Measurements from ENCODE around the gene ULK2. TPM values are rescaled to one million over a fixed set of nuclear protein-coding genes. Genes with fewer than 3 reads are reported as not detected.

Gene ULK2
- total RNA-seq, 4 donors from 2014 or later: 14.1 to 34.0 (median 19.2) TPM

- Histone ChIP-seq H3K36me3 (peaks cover 52% of the 10 kb centered on the region), H3K4me3 (no peak overlapping the region), H3K9me3 (no peaks in the 10 kb centered on the region), H3K27ac (no peak overlapping the region), H3K27me3 (no peaks in the 10 kb centered on the region), H3K4me1 (peaks cover 4% of the 10 kb centered on the region)
- DNase-seq (ENCODE audit: low spot score in 2 of 2): no peak
- TF ChIP-seq POLR2A (IDR thresholded peaks at IDR 0.05) (no peak), POLR2AphosphoS5 (IDR thresholded peaks at IDR 0.05) (no peak), CTCF (IDR thresholded peaks at IDR 0.05) (no peak), EP300 (IDR thresholded peaks at IDR 0.05) (no peak)
- WGBS: 75% methylated on average over 7 of the region's 7 CpGs
These were observed 79.9 kb downstream of the ULK2 start for GRCh38 chr17:19787733-19788357.

GRCh38 chr17:19785854-19786253 lies 81.9 kb downstream of the ULK2 start:
- H3K27ac ChIP-seq: no peak overlapping the region
- no peak for TF ChIP-seq EP300 (IDR thresholded peaks at IDR 0.05)
- TF ChIP-seq CTCF (IDR thresholded peaks at IDR 0.05): no peak
- TF ChIP-seq POLR2A (IDR thresholded peaks at IDR 0.05): no peak
- no peak for TF ChIP-seq POLR2AphosphoS5 (IDR thresholded peaks at IDR 0.05)
- no peaks in the 10 kb centered on the region for H3K27me3 ChIP-seq
- 76% methylated on average over 4 of the region's 4 CpGs for WGBS
- no peak for DNase-seq (ENCODE audit: low spot score in 2 of 2)
- peaks cover 4% of the 10 kb centered on the region for H3K4me1 ChIP-seq
- no peak overlapping the region for H3K4me3 ChIP-seq
- peaks cover 56% of the 10 kb centered on the region for H3K36me3 ChIP-seq
- no peaks in the 10 kb centered on the region for H3K9me3 ChIP-seq

GRCh38 chr17:19781488-19782458 lies 86.0 kb downstream of the ULK2 start:
- WGBS: 91% methylated on average over 9 of the region's 9 CpGs
- no peaks in the 10 kb centered on the region for H3K27me3 ChIP-seq
- TF ChIP-seq CTCF (IDR thresholded peaks at IDR 0.05) (no peak), POLR2AphosphoS5 (IDR thresholded peaks at IDR 0.05) (no peak), POLR2A (IDR thresholded peaks at IDR 0.05) (no peak), EP300 (IDR thresholded peaks at IDR 0.05) (no peak)
- DNase-seq (ENCODE audit: low spot score in 2 of 2): no peak
- H3K4me3 ChIP-seq: no peak overlapping the region
- no peaks in the 10 kb centered on the region for H3K9me3 ChIP-seq
- peaks cover 58% of the 10 kb centered on the region for H3K36me3 ChIP-seq
- H3K27ac ChIP-seq: no peak overlapping the region
- no peaks in the 10 kb centered on the region for H3K4me1 ChIP-seq

DNA sequence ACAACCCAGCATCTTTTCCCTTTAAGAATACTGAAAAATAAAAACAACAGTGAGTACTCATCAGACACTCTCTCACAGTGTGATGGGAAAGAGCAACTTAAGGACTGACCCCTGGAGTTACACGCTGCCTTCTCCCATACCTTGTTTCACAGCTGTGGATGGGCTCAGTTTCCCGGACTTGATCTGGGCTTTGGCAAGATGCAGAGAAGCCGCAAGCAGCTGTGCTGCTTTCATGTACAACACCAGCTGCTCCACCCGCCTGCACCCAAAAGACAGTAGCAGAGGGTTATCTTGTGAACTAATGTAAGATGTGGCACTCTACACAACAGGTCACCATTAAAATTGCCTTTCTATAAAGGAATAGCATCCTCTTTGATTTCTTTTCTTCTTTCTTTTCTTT lies 86.9 kb downstream of the ULK2 start:
- Histone ChIP-seq H3K36me3 (peaks cover 66% of the 10 kb centered on the region), H3K4me3 (no peak overlapping the region), H3K9me3 (no peaks in the 10 kb centered on the region), H3K4me1 (no peaks in the 10 kb centered on the region), H3K27me3 (no peaks in the 10 kb centered on the region), H3K27ac (no peak overlapping the region)
- WGBS: 91% methylated on average over 4 of the region's 4 CpGs
- no peak for TF ChIP-seq POLR2A (IDR thresholded peaks at IDR 0.05)
- TF ChIP-seq POLR2AphosphoS5 (IDR thresholded peaks at IDR 0.05): no peak
- no peak for TF ChIP-seq CTCF (IDR thresholded peaks at IDR 0.05)
- TF ChIP-seq EP300 (IDR thresholded peaks at IDR 0.05): no peak
- no peak for DNase-seq (ENCODE audit: low spot score in 2 of 2)

DNA sequence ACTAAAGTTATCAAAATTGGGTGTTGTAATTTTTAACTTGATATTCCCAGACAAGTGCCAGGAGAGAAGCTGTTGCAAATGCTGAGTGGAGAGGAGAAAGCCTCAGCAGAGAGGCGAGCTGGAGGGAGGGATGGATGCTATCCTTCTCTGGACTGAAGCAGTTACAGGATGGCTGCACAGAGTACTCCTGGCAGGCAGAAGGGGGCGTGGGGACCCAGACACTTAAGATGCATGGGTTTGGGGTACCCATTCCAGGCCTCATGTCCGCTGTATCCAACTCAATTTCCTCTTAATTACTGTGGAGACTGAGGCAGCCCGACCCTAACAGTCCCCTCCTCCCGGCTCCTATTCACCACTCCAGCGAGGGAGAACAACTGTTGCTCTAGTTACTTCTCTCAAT lies 94.2 kb downstream of the ULK2 start:
- Histone ChIP-seq H3K36me3 (peaks cover 41% of the 10 kb centered on the region), H3K27ac (no peak overlapping the region), H3K4me3 (no peak overlapping the region), H3K9me3 (no peaks in the 10 kb centered on the region), H3K27me3 (no peaks in the 10 kb centered on the region), H3K4me1 (no peaks in the 10 kb centered on the region)
- 92% methylated on average over 6 of the region's 6 CpGs for WGBS
- no peak for DNase-seq (ENCODE audit: low spot score in 2 of 2)
- TF ChIP-seq EP300 (IDR thresholded peaks at IDR 0.05) (no peak), POLR2A (IDR thresholded peaks at IDR 0.05) (no peak), CTCF (IDR thresholded peaks at IDR 0.05) (no peak), POLR2AphosphoS5 (IDR thresholded peaks at IDR 0.05) (no peak)
